Medulla oblongata (tissue), 1 donor: ENCODE results near the gene NPC2.
"Not testable (repeated sequence)": the region's sequence is repeated elsewhere in the genome, so short reads cannot be mapped to it uniquely, and the experiment has no call there.

Experiments
- DNase-seq: peaks from one replicate; pipeline ENCODE4 v3.0.0-alpha.2; 2015; ENCODE audit errors: extremely low spot score

The NPC2 gene

GRCh38 chr14:74469548-74470518, 23.3 kb downstream of the NPC2 start:
- DNase-seq = peak; percentile 22

- DNase-seq = no peak
Measured at GRCh38 chr14:74468513-74468912, 24.6 kb downstream of the NPC2 start.

GRCh38 chr14:74465335-74465734, 27.8 kb downstream of the NPC2 start:
- DNase-seq = no peak

GRCh38 chr14:74464785-74465184, 28.3 kb downstream of the NPC2 start:
- no peak for DNase-seq

DNA sequence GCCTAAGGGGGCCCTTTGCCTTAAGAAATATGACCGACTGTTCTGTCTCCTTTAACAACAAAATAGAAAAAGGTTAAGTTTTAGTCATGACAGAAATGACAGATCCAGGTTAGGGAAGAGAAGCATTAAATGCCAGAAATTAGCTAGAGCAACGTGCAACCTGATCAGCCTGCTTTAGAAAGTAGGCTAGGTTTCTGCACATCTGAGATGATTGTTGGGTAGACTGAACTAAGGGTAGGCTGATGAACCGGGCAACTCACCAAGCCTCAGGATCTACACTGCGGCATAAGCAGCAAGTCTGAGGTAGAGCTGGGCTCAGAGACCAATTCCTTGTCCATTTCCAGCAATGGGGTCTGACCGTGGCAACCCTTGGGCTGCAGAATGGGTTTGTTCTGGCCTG, 29.4 kb downstream of the NPC2 start:
- DNase-seq = no peak

DNA sequence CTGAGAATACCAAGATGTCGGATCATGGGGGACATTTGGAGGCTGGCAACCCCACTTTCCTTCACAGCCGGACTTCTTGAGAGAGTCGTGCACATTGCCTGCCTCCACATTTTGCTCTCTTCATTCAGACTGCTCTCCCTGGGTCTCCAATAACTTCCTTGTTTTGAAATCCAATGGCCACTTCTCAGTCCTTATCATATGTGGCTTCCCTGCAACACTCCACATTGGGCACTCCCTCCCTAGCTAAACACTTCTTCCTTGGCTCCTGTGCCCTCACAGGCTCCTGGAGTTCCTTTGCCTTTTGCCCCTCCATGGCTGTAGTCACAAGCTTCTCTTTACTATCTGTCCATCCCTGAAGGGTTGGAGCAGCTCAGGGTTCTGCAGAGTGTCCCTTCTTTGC, 30.1 kb downstream of the NPC2 start:
- DNase-seq = no peak

DNA sequence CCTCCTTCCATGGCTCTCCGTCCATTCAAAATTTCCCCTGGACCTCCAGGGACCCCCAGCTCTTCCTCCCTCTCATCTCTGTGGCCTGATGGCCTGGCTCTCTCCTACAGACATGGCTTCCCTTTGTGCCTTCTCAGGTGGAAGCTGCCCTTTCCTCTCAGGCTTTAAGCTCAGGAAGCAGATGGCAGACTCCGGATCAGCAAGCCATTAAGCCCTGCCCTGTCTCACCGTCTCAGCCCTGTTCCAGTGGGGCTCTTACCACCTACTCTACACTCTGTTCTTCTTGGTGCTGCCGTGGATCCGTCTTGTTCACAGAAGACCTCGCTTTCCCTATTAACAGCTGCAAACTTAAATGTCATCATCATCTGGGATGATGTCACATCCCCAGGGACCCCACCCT, 33.1 kb downstream of the NPC2 start:
- no peak for DNase-seq

GRCh38 chr14:74459289-74459946, 33.7 kb downstream of the NPC2 start:
- no peak for DNase-seq

DNA sequence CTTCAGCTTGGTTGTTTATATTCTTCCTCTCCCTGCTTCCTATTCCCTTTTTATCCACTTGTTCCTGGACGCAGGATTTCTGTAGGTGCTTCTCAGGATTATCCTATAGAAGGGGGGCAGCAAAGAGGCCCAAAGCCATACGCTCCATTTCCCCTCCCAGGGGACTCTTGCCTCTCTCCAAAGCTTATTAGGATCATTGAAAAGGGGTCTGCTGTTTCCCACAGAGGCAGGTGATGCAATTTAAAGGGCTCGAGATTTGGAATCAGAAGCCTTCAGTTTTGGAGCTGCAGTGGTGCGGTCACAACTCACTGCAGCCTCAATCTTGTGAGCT, 35.6 kb downstream of the NPC2 start:
- no peak for DNase-seq

- DNase-seq = no peak
Measured at GRCh38 chr14:74456684-74457564, 36.2 kb downstream of the NPC2 start.

- DNase-seq = not testable (repeated sequence)
Measured at GRCh38 chr14:74454397-74454796, 38.7 kb downstream of the NPC2 start.

- no peak for DNase-seq
Measured at GRCh38 chr14:74444866-74445265, 48.2 kb downstream of the NPC2 start.

DNA sequence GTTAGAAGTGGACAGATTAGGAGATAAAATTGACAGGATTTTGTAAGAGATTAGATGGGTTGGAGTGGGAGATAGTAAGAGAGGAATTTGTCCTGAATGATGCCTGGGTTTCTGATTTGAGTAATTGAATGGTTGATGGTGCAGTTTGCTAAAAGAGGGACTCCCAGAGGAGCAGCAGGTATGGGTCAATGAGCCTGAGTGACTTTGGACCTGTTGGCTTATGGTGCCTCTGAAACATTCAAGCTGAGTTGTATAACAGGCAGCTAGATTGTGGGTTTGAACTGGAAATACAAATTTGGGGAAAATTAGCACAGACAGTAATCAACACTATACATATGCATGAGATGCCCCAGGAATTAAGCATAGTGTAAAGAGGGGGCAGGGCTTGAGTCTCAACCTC, 50.3 kb downstream of the NPC2 start:
- DNase-seq = no peak

DNA sequence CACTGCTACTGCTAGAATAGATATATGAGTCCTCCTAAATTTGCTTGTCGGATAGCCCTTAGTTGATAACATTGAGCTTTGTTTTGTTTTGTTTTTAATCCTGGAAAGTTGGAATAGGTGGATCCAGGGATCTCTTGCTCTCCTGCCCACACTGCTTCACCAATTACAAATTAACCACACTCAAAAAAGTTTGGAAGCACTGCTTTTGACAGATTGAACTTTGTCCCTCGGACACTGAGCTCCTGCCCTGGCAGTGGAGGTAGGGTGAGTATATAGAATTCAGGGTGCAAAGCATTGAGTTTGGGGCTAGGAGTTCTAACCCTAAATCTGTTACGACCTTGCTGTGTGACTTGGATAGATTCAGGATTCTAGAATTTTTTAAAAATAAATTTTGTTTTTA, 52.0 kb downstream of the NPC2 start:
- DNase-seq = no peak

GRCh38 chr14:74438351-74438915, 54.7 kb downstream of the NPC2 start:
- DNase-seq = no peak

GRCh38 chr14:74437496-74438053, 55.5 kb downstream of the NPC2 start:
- DNase-seq = no peak

DNA sequence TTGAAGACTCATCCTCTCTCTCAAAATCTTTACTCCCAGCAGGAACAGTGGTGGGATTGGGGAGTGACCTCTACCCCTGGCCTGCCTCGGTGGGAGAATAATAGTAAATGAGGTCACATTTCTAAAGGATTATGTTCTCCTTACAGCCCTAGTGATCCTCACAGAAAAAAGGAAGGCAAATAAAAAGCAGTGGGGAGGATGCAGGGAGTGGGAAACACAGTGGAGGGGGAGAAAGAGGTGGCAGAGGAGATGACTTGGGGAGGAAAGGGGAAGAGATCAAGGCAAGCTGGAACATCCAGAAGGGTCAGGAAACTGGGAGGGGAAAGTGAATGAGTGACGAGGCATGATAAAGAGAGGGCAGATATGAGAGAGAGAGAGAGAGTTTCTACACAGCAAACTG, 58.8 kb downstream of the NPC2 start:
- no peak for DNase-seq

- DNase-seq = no peak
Measured at GRCh38 chr14:74429991-74430390, 63.1 kb downstream of the NPC2 start.
